ENCODE results near the gene MPRIP.

The MPRIP gene

DNA sequence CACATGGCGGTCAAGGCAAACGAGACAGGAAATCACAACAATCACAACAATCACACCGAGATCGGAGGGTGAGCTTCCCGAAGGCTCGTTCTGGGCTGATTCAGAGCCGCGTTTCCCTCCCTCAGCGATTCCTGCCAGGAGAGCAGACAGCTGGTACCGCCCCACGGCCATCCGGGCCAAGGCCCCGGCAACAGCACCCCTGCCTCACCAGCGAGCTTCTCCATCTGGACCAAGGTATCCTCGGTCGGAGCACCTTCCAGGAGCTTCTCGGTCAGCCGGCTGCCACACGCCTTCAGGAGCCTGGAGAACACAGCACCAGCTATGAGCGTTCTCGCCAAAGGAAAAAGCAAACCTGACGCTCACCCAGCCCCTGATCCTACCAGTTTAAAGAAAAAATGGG is 179.1 kb downstream of the MPRIP start:
- Mint-ChIP-seq H3K36me3 (peaks cover 67% of the 10 kb centered on the region), H3K9me3 (no peaks in the 10 kb centered on the region), H3K27me3 (no peaks in the 10 kb centered on the region), H3K4me1 (no peaks in the 10 kb centered on the region), H3K27ac (no peak overlapping the region), H3K4me3 (no peak overlapping the region)
- no peak for DNase-seq
- CTCF ChIA-PET: interaction anchor here (1.3 kb wide), 1 partner anchor 14 kb away, joined by 3 read pairs; no protein-coding TSS in a partner anchor

DNA sequence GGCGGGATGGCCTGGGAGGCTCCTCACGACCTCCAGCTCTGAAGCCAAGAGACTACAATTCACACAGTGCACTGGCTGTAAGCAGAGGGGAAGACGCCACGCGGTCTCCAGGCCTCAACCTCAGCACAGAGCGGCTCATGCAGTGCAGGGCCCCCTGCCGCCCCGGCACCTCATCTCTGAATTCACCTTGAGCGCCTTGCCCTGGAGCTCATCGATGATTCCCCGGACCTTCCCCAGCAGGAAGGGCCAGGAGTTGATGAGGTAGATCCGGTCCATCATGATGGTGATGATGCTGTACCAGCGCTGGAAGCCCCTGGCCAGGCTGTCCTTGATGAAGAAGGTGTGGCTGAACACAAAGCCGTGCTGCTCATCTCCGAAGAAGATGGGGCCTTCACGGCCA is 181.5 kb downstream of the MPRIP start:
- H3K4me1 Mint-ChIP-seq: no peaks in the 10 kb centered on the region
- CTCF ChIA-PET: no interaction called here
- H3K27me3 Mint-ChIP-seq: no peaks in the 10 kb centered on the region
- no peaks in the 10 kb centered on the region for H3K9me3 Mint-ChIP-seq
- peak overlapping the region; percentile 74 for H3K27ac Mint-ChIP-seq
- H3K36me3 Mint-ChIP-seq: peaks cover 63% of the 10 kb centered on the region
- H3K4me3 Mint-ChIP-seq: no peak overlapping the region
- DNase-seq: no peak

DNA sequence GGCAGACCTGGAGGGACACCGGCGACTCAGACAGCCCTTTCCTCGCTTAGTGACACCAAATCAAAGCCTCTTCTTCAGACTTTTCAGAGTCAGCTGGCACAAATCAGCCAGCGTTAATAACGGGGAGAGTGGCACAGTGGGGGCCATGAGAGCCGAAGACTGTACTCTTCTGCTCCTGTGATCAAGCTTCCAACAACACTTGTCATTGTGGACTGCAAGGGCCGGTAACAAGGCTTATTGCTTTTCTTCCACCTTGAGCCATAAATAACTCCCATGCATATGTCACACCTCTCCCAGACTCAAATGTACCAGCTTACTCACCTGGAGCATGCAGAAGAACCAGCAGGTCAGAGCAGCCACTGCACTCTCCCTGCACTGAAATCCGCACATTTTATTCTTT is 181.9 kb downstream of the MPRIP start:
- Mint-ChIP-seq H3K9me3 (no peaks in the 10 kb centered on the region), H3K4me3 (no peak overlapping the region), H3K27ac (no peak overlapping the region), H3K27me3 (no peaks in the 10 kb centered on the region), H3K4me1 (no peaks in the 10 kb centered on the region), H3K36me3 (peaks cover 63% of the 10 kb centered on the region)
- DNase-seq: no peak
- CTCF ChIA-PET: no interaction called here

DNA sequence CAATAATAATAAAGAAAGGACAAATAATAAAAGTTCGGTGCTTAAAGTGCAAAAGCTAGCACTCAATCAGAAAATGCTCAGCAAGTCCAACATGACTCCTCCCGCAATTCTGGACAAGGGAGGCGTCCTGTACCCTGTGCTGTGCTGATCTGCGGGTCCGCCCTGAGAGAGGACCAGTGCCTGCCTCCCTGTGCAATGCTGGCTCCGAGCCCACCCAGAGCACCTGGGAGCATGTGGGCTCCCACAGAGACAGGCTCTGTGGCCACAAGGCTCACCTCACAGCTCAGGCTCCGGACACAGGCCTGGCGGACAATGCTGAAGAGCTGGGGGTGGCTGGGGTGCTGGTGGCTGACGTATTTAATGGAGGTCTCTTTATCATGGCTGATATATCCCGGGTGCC is 183.6 kb downstream of the MPRIP start:
- H3K27me3 Mint-ChIP-seq: no peaks in the 10 kb centered on the region
- no peak overlapping the region for H3K27ac Mint-ChIP-seq
- H3K4me1 Mint-ChIP-seq: no peaks in the 10 kb centered on the region
- H3K4me3 Mint-ChIP-seq: no peak overlapping the region
- peaks cover 64% of the 10 kb centered on the region for H3K36me3 Mint-ChIP-seq
- CTCF ChIA-PET: no interaction called here
- no peak for DNase-seq
- H3K9me3 Mint-ChIP-seq: no peaks in the 10 kb centered on the region

DNA sequence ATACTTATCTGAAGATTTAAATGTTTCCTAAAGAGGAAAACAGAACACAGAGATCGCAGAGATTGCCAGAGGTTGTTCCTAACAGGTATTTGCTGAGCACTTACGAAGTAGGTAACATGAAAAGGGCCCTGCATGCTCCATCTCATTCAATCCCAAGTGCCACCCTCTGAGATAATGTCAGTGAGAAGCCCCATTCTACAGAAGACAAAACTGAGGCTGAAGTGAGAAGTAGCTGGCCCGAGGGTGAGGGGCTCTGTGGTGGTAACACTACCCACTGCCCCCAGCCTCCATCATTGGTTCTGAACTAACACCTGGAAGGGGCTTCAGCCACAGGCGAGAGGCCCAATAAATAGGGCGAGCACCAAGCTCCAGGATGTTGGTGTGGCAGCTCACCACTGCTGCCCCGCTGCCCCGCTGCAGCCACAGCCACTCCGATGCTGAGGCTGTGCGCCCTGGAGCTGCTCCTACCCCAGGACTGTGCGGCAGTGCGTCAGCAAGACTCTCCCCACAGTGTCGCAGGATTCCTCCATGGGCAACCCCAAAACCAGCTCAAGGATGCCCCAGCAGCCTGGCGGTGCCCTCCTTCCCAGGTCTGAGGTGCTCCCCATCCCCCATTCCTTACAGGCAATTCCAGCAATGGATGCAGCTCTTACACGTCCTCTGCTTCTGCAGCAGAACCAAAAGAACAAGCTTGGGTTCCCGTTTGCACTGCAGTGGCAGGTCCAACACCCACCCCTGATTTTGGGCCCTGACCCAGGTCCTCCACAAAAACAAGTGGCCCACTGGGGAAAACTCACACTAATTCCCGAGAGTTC is 184.4 kb downstream of the MPRIP start:
- Mint-ChIP-seq H3K9me3 (no peaks in the 10 kb centered on the region), H3K36me3 (peaks cover 63% of the 10 kb centered on the region), H3K4me3 (no peak overlapping the region), H3K4me1 (peaks cover under 1% of the 10 kb centered on the region), H3K27me3 (no peaks in the 10 kb centered on the region), H3K27ac (no peak overlapping the region)
- no peak for DNase-seq
- CTCF ChIA-PET: no interaction called here

DNA sequence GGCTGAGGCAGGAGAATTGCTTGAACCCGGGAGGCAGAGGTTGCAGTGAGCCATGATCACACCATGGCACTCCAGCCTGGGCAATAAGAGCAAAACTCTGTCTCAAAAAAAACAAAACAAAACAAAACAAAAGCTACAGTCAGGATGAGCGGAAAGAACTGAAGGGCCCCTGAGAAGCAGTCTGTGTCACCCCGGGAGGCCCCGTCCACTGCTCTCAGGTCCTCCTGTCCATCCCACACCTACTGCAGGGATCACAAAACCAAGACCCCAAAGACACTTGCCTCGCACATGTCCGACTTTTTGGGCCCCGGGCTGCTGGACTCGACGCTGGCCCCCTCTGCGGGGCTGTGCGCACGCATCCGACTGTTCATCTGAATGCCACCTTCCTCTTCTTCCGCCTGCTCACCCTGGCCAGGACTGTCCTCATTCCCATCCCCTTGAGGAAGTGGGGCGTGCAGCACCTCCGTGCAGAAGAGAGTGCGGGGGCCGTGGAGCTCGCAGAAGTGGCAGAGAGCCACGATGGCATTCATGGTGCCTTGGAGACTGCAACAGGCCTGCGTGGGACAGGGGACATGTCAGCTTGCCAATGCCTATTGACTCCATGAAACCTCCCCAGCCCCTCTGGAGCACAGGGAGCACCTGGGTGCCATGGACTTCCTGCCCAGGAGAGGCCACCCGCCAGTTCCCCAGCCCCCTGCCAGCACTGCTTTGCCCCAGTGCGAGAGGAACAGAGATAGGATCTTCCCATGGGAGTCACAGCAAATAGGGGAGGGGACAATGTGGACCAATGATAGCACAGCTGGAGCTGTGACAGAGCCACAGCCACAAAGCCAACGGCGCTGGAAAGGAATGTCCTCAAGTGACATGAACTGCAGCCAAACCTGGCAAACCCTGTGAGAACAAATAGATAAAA is 185.6 kb downstream of the MPRIP start:
- DNase-seq: no peak
- Mint-ChIP-seq H3K27ac (no peak overlapping the region), H3K27me3 (no peaks in the 10 kb centered on the region), H3K9me3 (no peaks in the 10 kb centered on the region), H3K36me3 (peaks cover 67% of the 10 kb centered on the region), H3K4me1 (peaks cover 8% of the 10 kb centered on the region), H3K4me3 (no peak overlapping the region)
- CTCF ChIA-PET: no interaction called here

DNA sequence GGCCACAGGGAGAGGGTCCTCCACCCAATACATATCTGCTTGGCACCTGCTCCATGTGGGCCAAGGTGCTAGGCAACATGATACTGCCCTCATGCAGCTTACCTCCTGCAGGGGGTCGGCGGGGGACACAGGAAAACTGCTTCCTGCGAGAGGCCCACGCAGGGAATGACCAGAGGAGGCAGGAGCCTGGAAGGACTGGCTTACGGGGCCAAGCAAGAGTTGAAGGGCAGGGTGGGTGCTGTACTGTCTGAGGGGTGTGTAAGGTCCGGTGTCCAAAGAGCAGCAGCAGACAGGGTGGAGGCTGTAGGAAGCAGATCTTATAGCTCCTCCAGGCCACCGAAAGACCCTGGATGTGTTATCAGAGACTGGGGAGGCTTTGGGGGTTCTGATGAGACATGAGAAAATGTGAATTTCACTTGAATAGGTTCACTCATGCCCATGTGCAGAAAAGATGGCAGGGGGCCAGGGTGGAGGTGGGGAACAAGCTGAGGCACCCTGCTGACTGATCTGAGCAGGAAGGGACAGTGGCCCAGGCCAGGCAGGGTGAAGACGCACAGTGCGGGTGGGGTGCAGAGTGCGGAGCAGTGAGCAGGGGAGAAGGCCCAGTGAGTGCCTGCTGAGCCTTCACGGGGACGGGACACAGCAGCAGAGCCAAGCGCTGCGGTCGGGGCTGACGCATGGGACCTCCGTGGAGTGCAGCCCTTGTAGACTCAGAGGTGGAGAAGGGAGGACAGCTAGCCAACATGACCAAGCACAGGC is 186.4 kb downstream of the MPRIP start:
- peaks cover 8% of the 10 kb centered on the region for H3K4me1 Mint-ChIP-seq
- no peak overlapping the region for H3K4me3 Mint-ChIP-seq
- H3K27ac Mint-ChIP-seq: peak overlapping the region; percentile 67
- no peaks in the 10 kb centered on the region for H3K9me3 Mint-ChIP-seq
- DNase-seq: no peak
- H3K27me3 Mint-ChIP-seq: no peaks in the 10 kb centered on the region
- H3K36me3 Mint-ChIP-seq: peaks cover 62% of the 10 kb centered on the region
- CTCF ChIA-PET: no interaction called here

DNA sequence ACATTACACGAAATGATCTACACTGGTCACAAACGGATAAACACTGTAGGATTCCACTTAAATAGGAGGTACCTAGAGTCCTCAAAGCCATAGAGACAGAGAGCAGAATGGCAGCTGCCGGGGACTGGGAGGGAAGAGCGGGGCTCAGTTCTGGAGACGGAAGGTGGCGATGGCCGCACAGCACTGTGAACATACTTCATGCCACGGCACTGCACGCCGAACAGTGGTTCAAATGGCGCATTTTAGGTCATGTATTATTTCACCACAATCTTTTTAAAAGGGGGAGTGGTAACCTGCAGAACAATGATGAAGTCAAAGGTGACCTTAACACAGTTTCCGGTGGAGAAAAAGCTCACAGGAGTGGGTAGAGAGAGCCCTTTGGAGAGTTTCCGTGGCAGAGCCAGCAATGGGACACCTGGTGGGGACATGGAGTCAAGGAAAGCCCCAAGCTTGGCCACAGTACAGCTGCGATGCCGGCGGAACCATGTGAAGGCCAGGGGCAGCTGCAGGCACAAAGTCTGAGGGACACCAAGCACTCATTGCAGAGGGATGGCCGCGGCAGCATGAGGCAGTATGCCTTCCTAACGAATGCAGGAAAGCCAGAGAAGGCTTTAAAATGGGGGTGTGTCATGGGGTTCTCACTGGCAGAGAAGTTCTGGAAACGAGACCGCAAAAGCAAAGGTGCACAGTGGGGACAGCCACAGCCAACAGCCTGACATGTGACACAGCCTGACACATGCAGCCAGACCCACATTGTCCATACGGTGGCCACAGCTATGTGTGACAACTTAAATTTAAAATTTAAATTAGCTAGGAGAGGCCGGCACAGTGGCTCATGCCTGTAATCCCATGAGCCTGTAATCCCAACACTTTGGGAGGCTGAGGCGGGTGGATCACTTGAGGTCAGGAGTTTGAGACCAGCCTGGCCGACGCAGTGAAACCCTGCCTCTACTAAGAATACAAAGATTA is 187.4 kb downstream of the MPRIP start:
- Mint-ChIP-seq H3K4me3 (no peak overlapping the region), H3K4me1 (peaks cover 12% of the 10 kb centered on the region), H3K27ac (no peak overlapping the region), H3K27me3 (no peaks in the 10 kb centered on the region), H3K9me3 (no peaks in the 10 kb centered on the region), H3K36me3 (peaks cover 56% of the 10 kb centered on the region)
- DNase-seq: no peak
- CTCF ChIA-PET: no interaction called here

DNA sequence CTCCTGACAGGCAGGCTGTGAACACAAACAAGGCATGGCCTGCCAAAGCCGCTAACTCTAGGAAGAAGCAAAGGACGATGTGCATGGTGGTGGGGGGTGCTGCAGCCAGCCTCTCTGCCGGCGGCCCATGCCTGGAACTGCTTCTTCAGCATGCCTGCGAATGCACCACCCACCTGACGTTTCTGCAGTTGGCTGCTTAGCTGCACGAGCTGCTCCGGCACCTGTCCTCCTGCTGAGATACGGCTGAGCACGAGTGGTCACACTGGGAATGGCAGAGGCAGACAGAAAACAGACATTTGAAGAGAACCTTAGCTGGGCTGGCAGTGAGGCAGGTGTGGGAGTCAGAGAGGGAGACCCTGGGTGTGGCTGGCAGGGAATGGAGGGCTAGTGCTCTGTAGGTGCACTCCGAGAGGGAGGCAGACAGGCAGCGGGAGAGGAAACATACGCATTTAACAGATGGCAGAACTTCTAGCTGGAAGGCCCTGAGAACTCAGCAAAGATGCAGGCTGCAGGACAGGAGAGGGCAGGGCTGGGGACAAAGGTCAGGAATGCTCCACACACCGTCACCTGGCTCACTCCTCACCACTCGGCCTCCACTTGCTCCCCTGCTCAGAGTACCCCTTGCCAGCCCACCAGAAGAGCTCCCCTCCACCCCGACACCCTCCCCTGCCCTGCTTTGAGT is 189.5 kb downstream of the MPRIP start:
- Mint-ChIP-seq H3K4me1 (peaks cover 28% of the 10 kb centered on the region), H3K4me3 (no peak overlapping the region), H3K9me3 (no peaks in the 10 kb centered on the region), H3K27me3 (no peaks in the 10 kb centered on the region), H3K27ac (peak overlapping the region; percentile 67), H3K36me3 (peaks cover 48% of the 10 kb centered on the region)
- no peak for DNase-seq
- CTCF ChIA-PET: no interaction called here

DNA sequence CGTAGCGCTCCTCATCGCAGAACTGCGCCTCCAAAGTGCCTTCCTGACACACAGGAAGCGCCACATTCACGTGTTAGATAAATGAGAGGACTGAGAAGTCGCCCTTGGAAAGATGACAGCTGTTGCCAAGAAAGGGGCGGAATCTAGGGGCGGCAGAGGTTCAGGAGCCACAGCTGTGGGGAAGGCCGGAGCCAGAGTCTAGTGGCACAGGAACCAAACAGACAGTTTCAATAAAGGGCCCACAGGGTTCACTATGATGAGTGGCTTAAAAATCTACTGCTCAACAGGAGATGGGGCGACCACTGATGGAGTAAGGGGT is 190.0 kb downstream of the MPRIP start:
- H3K27me3 Mint-ChIP-seq: peaks cover 3% of the 10 kb centered on the region
- no peak overlapping the region for H3K4me3 Mint-ChIP-seq
- no peak overlapping the region for H3K27ac Mint-ChIP-seq
- peaks cover 46% of the 10 kb centered on the region for H3K36me3 Mint-ChIP-seq
- CTCF ChIA-PET: no interaction called here
- DNase-seq: no peak
- H3K4me1 Mint-ChIP-seq: peaks cover 28% of the 10 kb centered on the region
- H3K9me3 Mint-ChIP-seq: no peaks in the 10 kb centered on the region

DNA sequence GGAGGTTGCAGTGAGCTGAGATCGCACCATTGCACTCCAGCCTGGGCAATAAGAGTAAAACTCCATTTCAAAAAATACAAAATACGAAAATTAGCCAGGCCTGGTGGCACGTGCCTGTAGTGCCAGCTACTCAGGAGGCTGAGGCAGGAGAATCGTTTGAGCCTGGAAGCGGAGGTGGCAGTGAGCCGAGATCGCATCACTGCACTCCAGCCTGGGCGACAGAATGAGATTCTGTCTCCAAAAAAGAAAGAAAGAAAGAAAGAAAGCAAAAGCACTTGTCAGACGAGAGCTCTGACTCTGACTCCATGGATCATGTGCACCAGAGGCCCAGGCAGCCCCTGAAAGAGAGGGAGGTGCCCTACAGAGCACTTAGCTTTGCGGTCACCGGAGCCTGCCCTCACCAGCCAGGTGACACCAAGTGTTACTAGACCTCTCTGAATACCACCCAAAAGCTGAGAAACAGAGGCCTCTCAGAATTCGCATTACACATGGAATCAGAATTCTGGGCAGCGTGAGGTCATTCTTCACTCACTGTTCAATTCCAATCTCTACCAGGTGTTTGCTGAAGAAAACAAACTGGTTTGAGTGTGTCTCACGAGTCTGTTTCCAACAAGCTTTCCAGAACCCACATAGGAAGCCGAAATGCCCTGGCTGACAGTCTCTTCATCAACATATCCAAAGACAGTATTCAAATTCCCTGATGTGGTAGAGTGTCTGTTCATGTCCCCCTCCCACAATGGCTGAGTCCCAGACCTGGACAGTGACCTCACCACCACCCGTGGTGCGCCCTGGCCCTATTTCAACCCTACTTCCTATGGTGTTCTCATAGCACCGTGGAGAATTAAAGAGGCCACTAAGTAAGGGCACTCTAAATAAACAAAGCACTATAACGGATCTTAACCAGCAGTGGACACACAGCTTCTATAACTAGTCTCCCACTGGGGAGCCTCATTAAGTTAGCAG is 193.2 kb downstream of the MPRIP start:
- CTCF ChIA-PET: interaction anchor here (0.9 to 1.1 kb wide), 2 partner anchors 15 to 93 kb away, joined by 3 read pairs; no protein-coding TSS in a partner anchor
- DNase-seq: peak; percentile 38
- peaks cover 47% of the 10 kb centered on the region for H3K4me1 Mint-ChIP-seq

DNA sequence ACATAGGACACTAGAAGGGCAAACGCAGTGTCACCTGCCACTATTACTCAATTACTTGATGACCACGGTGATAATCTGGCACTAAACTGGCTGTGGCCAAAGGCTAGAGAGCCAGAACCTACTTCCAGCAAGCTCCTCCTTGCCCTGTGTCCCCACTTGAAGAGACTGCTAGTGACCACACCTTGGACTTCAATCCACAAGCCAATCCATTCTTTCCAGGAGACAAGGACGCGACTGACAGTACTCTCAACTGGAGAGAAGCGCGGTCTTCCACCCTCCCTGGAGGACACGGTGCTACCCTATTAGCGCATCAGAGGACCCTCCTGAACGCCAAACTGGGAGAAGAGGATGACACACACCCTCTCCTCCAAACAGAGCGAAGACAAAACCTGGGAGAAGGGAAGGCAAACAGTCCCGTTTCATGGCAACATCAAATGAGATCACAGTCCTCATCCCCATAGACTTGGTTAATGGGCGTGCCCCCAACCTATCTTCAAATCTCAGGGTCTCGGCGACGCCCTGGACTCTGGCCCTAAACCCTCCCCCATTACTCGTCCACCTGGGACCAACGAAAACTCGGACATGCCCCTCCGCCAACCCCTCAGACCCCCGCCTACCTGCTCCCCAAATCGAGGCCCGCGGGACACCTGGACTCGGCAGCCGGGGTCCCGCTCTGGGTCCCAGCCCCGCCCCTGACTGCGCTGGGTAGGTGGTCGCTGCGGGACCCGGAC is 194.2 kb downstream of the MPRIP start:
- CTCF ChIA-PET: interaction anchor here (1.1 kb wide), 1 partner anchor 95 kb away, joined by 4 read pairs; no protein-coding TSS in a partner anchor
- Mint-ChIP-seq H3K36me3 (peaks cover 20% of the 10 kb centered on the region), H3K4me1 (peaks cover 47% of the 10 kb centered on the region), H3K27ac (peak overlapping the region; percentile 94), H3K9me3 (no peaks in the 10 kb centered on the region), H3K27me3 (peaks cover 13% of the 10 kb centered on the region), H3K4me3 (peak overlapping the region; percentile 91)
- DNase-seq: no peak

More for the DNA sequence above, 193.2 kb downstream of the MPRIP start:
- Mint-ChIP-seq H3K27me3 (peaks cover 13% of the 10 kb centered on the region), H3K9me3 (no peaks in the 10 kb centered on the region), H3K36me3 (peaks cover 23% of the 10 kb centered on the region), H3K4me3 (peak overlapping the region; percentile 91), H3K27ac (peak overlapping the region; percentile 94)
